CD4-positive, CD25-positive, alpha-beta regulatory T cell (primary cell): ENCODE measurements around the gene ZNF397. TPM values are rescaled to one million over a fixed set of nuclear protein-coding genes. Genes with fewer than 3 reads are reported as not detected.

Experiments
- ATAC-seq, 2 donors: fragments of 150-1000 bp; cut with Tn5 transposase; one replicate each; pipeline ENCODE4 v1.10.0; 2021; ENCODE audit warnings: low read depth in 2 of 2, moderate number of reproducible peaks in 2 of 2, moderate library complexity in 1 of 2
- DNase-seq, 3 donors: peaks; one replicate each; pipeline versions ENCODE4 v3.0.0 to v3.0.0-alpha.2; 2012 to 2022; ENCODE audit warnings: mixed read lengths in 1 of 3
- H3K27ac ChIP-seq: one replicate; pipeline ENCODE4 v1.7.0; 2013; ENCODE audit warnings: mild to moderate bottlenecking, low read length; ENCODE audit not compliant: insufficient read depth, poor library complexity, severe bottlenecking
- H3K27me3 ChIP-seq: one replicate; pipeline ENCODE4 v1.7.0; 2013; ENCODE audit warnings: low read length; ENCODE audit not compliant: control insufficient read depth, insufficient read depth
- H3K36me3 ChIP-seq: one replicate; pipeline ENCODE4 v1.7.0; 2013; ENCODE audit warnings: mild to moderate bottlenecking, low read length, moderate library complexity; ENCODE audit not compliant: control insufficient read depth, insufficient read depth
- H3K4me1 ChIP-seq: 2 replicates; pipeline ENCODE4 v1.7.0; 2013; ENCODE audit warnings: mild to moderate bottlenecking, low read length; ENCODE audit not compliant: insufficient read depth, control insufficient read depth, poor library complexity, severe bottlenecking
- H3K4me3 ChIP-seq: one replicate; pipeline ENCODE4 v1.7.0; 2013; ENCODE audit warnings: low read depth, mild to moderate bottlenecking, low read length, moderate library complexity
- H3K9me3 ChIP-seq, 2 experiments: 1 replicate in 1 of 2; 2 replicates in 1 of 2; pipeline ENCODE4 v1.7.0; 2013; ENCODE audit warnings: low read length in 2 of 2, mild to moderate bottlenecking in 1 of 2, moderate library complexity in 1 of 2; ENCODE audit not compliant: control insufficient read depth in 2 of 2
- H3K27ac Mint-ChIP-seq, 3 donors: one replicate each; pipeline ENCODE4 v1.8.0; 2020 to 2022; ENCODE audit warnings: mild to moderate bottlenecking in 3 of 3, mixed read lengths in 3 of 3, moderate library complexity in 2 of 3
- H3K27me3 Mint-ChIP-seq: one replicate; pipeline ENCODE4 v1.8.0; 2022; ENCODE audit warnings: mild to moderate bottlenecking, mixed read lengths
- H3K36me3 Mint-ChIP-seq: one replicate; pipeline ENCODE4 v1.8.0; 2020; ENCODE audit warnings: mixed read lengths
- H3K4me1 Mint-ChIP-seq, 4 donors: one replicate each; pipeline ENCODE4 v1.8.0; 2020 to 2022; ENCODE audit warnings: mixed read lengths in 4 of 4, mild to moderate bottlenecking in 1 of 4
- H3K4me3 Mint-ChIP-seq, 4 donors: one replicate each; pipeline ENCODE4 v1.8.0; 2020 to 2022; ENCODE audit warnings: mild to moderate bottlenecking in 4 of 4, mixed read lengths in 4 of 4, moderate library complexity in 3 of 4
- H3K9me3 Mint-ChIP-seq, 7 donors: one replicate each; pipeline ENCODE4 v1.8.0; 2020 to 2022; ENCODE audit warnings: mixed read lengths in 7 of 7, mild to moderate bottlenecking in 3 of 7, moderate library complexity in 2 of 7
- polyA plus RNA-seq, 4 donors: library from polyadenylated mRNA; unstranded; fragments of 300-500 nt; fragmentation: Illumina TruSeq; gene quantifications; one replicate each; pipeline ENCODE4 v1.2.3, GENCODE V29; 2021
- total RNA-seq: library from RNA; stranded (reverse); gene quantifications from one replicate; pipeline ENCODE4 v1.2.3, GENCODE V29; 2022

ZNF397 gene
- total and polyA plus RNA-seq, 5 donors from 2014 or later: 6.2 to 12.9 (median 7.0) TPM

DNA sequence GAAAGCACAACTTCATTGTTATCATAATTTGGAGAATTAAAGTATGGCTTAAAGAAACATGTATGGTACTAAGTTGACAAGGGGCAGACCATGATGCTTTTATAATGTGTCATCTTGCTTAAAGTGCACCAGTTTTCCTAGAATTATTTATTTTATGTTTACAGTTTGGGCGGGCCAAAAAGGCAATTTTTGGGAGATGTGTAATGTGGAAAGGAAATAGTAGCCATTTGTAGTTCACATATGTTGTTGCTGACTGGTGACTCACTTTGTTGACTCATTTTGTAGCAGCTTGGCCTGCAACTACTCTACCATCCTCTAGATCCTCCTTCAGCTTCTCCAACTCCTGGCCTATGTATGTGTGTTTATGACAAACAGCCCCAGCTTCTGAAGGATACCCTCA is 41.5 kb downstream of the ZNF397 start:
- Mint-ChIP-seq H3K9me3 (peaks cover 4 to 17% (median 6%) of the 10 kb centered on the region in 7 donors), H3K4me1 (peaks cover 9 to 23% (median 18%) of the 10 kb centered on the region in 4 donors), H3K4me3 (no peak overlapping the region), H3K27ac (no peak overlapping the region), H3K36me3 (peaks cover 21% of the 10 kb centered on the region), H3K27me3 (no peaks in the 10 kb centered on the region)
- DNase-seq (no peak), ATAC-seq (no peak)
- peaks cover 12 to 14% of the 10 kb centered on the region in 2 experiments for H3K9me3 ChIP-seq
- no peaks in the 10 kb centered on the region for H3K4me1 ChIP-seq
- H3K27me3 ChIP-seq: no peaks in the 10 kb centered on the region
- peaks cover 9% of the 10 kb centered on the region for H3K36me3 ChIP-seq
- no peak overlapping the region for H3K27ac ChIP-seq
- H3K4me3 ChIP-seq: no peak overlapping the region

GRCh38 chr18:35283923-35284794 is 43.3 kb downstream of the ZNF397 start:
- H3K27ac Mint-ChIP-seq: no peak overlapping the region
- DNase-seq (no peak), ATAC-seq (no peak)
- peaks cover 9% of the 10 kb centered on the region for H3K36me3 ChIP-seq
- no peaks in the 10 kb centered on the region for H3K27me3 ChIP-seq
- peaks cover 2 to 12% (median 5%) of the 10 kb centered on the region in 7 donors for H3K9me3 Mint-ChIP-seq
- H3K4me3 Mint-ChIP-seq: no peak overlapping the region
- H3K27me3 Mint-ChIP-seq: no peaks in the 10 kb centered on the region
- peaks cover 9 to 22% (median 19%) of the 10 kb centered on the region in 4 donors for H3K4me1 Mint-ChIP-seq
- H3K27ac ChIP-seq: no peak overlapping the region
- peaks cover 2% of the 10 kb centered on the region for H3K4me1 ChIP-seq
- no peak overlapping the region for H3K4me3 ChIP-seq
- peaks cover 7 to 8% of the 10 kb centered on the region in 2 experiments for H3K9me3 ChIP-seq
- peaks cover 21% of the 10 kb centered on the region for H3K36me3 Mint-ChIP-seq

DNA sequence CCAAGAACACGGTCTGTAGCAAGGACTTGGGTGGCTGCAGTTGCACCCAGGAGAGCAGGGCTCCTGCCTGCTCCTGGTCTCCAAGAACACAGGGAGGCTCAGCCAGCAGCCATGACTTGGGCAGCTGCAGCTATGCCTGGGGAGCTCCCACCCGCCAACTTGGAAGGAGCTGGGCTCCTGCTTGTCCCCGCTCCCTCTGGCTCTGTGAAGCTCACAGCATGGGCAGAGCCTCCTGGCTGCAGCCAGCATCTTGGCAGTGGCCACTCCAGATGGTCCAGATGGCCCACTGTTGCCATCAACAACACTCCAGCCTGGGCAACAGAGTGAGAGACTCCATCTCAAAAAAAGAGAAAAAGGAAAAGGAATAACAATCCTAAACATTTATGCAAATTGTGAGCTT is 44.0 kb downstream of the ZNF397 start:
- peaks cover 21% of the 10 kb centered on the region for H3K36me3 Mint-ChIP-seq
- H3K4me1 Mint-ChIP-seq: peaks cover 9 to 27% (median 23%) of the 10 kb centered on the region in 4 donors
- Histone ChIP-seq H3K27ac (no peak overlapping the region), H3K36me3 (peaks cover 9% of the 10 kb centered on the region), H3K4me1 (peaks cover 7% of the 10 kb centered on the region), H3K9me3 (peaks cover 4% of the 10 kb centered on the region in 2 experiments), H3K27me3 (no peaks in the 10 kb centered on the region), H3K4me3 (no peak overlapping the region)
- no peaks in the 10 kb centered on the region for H3K27me3 Mint-ChIP-seq
- peaks cover 2 to 10% (median 5%) of the 10 kb centered on the region in 7 donors for H3K9me3 Mint-ChIP-seq
- H3K27ac Mint-ChIP-seq: no peak overlapping the region
- no peak for DNase-seq
- no peak for ATAC-seq
- no peak overlapping the region for H3K4me3 Mint-ChIP-seq

GRCh38 chr18:35289293-35289692 is 48.5 kb downstream of the ZNF397 start:
- peak overlapping the region; percentile 97 to 99 (median 98) for H3K4me3 Mint-ChIP-seq
- Histone ChIP-seq H3K9me3 (peaks cover 4% of the 10 kb centered on the region in 2 experiments), H3K4me3 (peak overlapping the region; percentile 99), H3K27ac (peak overlapping the region; percentile 77), H3K27me3 (no peaks in the 10 kb centered on the region), H3K36me3 (peaks cover 15% of the 10 kb centered on the region), H3K4me1 (peaks cover 26% of the 10 kb centered on the region)
- peak overlapping the region; percentile 96 to 100 (median 98) for H3K27ac Mint-ChIP-seq
- ATAC-seq (no peak), DNase-seq (peak in 1 of 3 donors; percentile 20)
- H3K9me3 Mint-ChIP-seq: peaks cover 0 to 10% (median 3%) of the 10 kb centered on the region in 7 donors
- H3K4me1 Mint-ChIP-seq: peaks cover 21 to 70% (median 53%) of the 10 kb centered on the region in 4 donors
- H3K27me3 Mint-ChIP-seq: peaks cover 4% of the 10 kb centered on the region
- H3K36me3 Mint-ChIP-seq: peaks cover 34% of the 10 kb centered on the region

- Mint-ChIP-seq H3K27ac (peak overlapping the region; percentile 96 to 100 (median 98)), H3K36me3 (peaks cover 37% of the 10 kb centered on the region), H3K9me3 (peaks cover 0 to 10% (median 3%) of the 10 kb centered on the region in 7 donors), H3K4me3 (peak overlapping the region; percentile 97 to 99 (median 98)), H3K4me1 (peaks cover 21 to 70% (median 57%) of the 10 kb centered on the region in 4 donors), H3K27me3 (peaks cover 4% of the 10 kb centered on the region)
- H3K27ac ChIP-seq: peak overlapping the region; percentile 77
- H3K4me3 ChIP-seq: peak overlapping the region; percentile 99
- H3K27me3 ChIP-seq: no peaks in the 10 kb centered on the region
- H3K4me1 ChIP-seq: peaks cover 26% of the 10 kb centered on the region
- peaks cover 15% of the 10 kb centered on the region for H3K36me3 ChIP-seq
- ATAC-seq (peak; percentile 7 to 33), DNase-seq (peak in 1 of 3 donors; percentile 9)
- H3K9me3 ChIP-seq: peaks cover 4% of the 10 kb centered on the region in 2 experiments
These were observed 48.9 kb downstream of the ZNF397 start for GRCh38 chr18:35289727-35290093.

- H3K4me1 ChIP-seq: peaks cover 26% of the 10 kb centered on the region
- H3K27me3 ChIP-seq: no peaks in the 10 kb centered on the region
- ATAC-seq (peak; percentile 96 to 97), DNase-seq (peak; percentile 89 to 98 (median 93))
- peaks cover 19% of the 10 kb centered on the region for H3K36me3 ChIP-seq
- peaks cover 42% of the 10 kb centered on the region for H3K36me3 Mint-ChIP-seq
- peaks cover 4 to 8% of the 10 kb centered on the region in 2 experiments for H3K9me3 ChIP-seq
- H3K4me3 Mint-ChIP-seq: peak within 1 kb of the TSS; percentile 97 to 99 (median 98)
- H3K27ac ChIP-seq: peak within 1 kb of the TSS; percentile 77
- H3K9me3 Mint-ChIP-seq: peaks cover 0 to 13% (median 3%) of the 10 kb centered on the region in 7 donors
- H3K4me3 ChIP-seq: peak within 1 kb of the TSS; percentile 99
- peaks cover 21 to 72% (median 60%) of the 10 kb centered on the region in 4 donors for H3K4me1 Mint-ChIP-seq
- peaks cover 4% of the 10 kb centered on the region for H3K27me3 Mint-ChIP-seq
- peak within 1 kb of the TSS; percentile 96 to 100 (median 98) for H3K27ac Mint-ChIP-seq
These were observed 49.4 kb downstream of the ZNF397 start, which contains the start of gene ZSCAN30 for GRCh38 chr18:35290094-35290735. ZSCAN30 (minus strand) TSS chr18:35290229; CDS start chr18:35264352, 25,877 bp downstream.

DNA sequence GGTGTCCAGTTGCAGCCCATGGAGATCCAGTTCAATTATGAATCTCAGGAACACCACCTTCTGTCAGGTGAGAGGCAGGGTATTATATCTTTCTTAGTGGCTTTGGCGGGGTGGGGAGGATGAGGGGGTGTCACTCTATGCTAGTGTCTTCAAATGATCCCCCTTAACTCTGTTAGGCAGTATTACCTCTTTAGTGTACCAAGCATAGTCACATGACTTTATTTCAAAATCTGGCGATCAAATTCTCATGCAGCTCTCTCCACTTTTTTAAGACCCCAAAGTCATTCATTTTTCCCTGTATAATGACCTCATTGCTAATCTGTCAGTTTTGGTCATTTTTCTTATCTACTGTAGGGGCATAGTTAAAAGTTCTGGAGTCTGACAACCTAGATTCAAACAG is 50.3 kb downstream of the ZNF397 start:
- peak overlapping the region; percentile 99 for H3K4me3 ChIP-seq

More for the DNA sequence above, 50.3 kb downstream of the ZNF397 start:
- H3K4me1 Mint-ChIP-seq: peaks cover 25 to 81% (median 63%) of the 10 kb centered on the region in 4 donors
- Histone ChIP-seq H3K36me3 (peaks cover 28% of the 10 kb centered on the region), H3K27me3 (no peaks in the 10 kb centered on the region), H3K27ac (peak overlapping the region; percentile 48), H3K4me1 (peaks cover 26% of the 10 kb centered on the region), H3K9me3 (peaks cover 0 to 4% of the 10 kb centered on the region in 2 experiments)
- ATAC-seq (no peak), DNase-seq (no peak)
- H3K27ac Mint-ChIP-seq: peak overlapping the region; percentile 96 to 100 (median 98)
- H3K4me3 Mint-ChIP-seq: peak overlapping the region; percentile 97 to 99 (median 98)
- peaks cover 0 to 9% (median 0%) of the 10 kb centered on the region in 7 donors for H3K9me3 Mint-ChIP-seq
- H3K27me3 Mint-ChIP-seq: peaks cover 4% of the 10 kb centered on the region
- peaks cover 45% of the 10 kb centered on the region for H3K36me3 Mint-ChIP-seq
